ENCODE measurements around the gene PPP2R2B.

Gene PPP2R2B

DNA sequence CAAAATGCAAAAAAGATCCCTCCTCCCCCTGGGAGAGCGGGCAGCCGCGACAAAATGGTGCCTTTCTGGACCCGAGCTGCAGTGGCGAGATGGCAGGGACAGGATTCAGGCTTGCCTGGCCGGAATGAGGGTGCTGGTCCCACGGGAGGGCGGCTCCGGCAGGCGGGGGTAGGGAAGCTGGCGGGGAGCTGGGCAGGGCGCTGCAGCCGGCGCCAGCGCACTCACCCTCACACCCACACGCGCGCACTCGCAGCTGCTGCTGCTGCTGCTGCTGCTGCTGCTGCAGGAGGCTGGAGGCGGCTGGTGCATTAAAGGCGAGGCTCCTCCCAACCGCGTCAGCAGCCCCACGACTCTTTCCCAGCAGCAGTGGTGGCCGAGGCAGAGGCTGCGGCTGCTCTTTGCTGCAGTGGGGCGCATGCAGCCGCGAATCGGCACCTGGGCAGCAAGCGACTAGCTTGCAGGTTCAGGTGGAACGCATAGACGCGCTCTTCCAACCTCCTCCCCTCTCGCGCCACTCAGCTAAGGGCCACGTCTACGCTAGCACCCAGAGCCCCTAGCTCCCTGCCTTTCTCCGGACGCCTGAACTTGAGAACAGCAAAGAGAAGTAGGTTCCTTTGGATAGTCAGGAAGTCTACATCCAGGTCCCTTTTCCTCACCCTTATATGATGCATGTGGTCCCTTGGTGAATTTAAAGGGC is at the start of gene PPP2R2B:
Gene PPP2R2B, minus strand, starts transcription at position 282 of the 697 bp plus-strand sequence.
- DNase-seq (ENCODE audit: low spot score) = no peak

DNA sequence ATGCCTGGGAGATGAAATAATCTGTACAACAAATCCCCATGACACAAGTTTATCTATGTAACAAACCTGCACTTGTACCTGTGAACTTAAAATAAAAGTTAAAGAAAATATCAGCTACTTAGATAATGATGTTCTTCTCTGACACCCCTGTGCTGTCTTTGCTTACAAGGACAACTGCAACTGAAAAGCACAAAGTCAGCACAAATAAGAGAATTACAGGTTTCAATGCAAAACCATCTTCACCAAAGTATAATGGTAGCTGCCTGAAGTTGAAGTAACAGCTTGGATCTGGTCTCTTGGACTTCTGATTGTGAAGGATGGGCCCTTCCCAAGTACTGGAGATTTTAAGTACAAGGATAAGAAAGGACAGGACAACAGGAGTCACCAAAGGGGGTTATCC is 45.6 kb upstream of the PPP2R2B start:
- no peak for DNase-seq (ENCODE audit: low spot score)

DNA sequence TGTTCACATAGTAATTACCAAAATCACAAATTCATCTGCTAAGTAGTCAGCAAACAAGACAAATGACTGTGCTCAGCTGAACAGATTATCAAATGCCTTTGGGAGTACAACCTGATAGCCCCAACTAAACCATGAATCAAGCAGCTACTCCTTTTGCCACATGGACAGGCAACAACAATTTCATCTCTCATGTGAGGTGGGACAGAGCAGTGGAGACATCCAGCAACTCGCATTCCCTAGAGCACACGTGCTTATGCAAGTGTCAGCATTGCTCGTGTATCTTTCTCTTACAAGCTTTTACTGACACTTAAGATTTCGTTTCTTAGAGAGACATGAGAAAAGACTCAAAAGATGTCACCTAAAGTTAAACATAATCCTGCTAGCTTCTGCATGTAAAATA is 42.7 kb upstream of the PPP2R2B start:
- DNase-seq (ENCODE audit: low spot score) = no peak

DNA sequence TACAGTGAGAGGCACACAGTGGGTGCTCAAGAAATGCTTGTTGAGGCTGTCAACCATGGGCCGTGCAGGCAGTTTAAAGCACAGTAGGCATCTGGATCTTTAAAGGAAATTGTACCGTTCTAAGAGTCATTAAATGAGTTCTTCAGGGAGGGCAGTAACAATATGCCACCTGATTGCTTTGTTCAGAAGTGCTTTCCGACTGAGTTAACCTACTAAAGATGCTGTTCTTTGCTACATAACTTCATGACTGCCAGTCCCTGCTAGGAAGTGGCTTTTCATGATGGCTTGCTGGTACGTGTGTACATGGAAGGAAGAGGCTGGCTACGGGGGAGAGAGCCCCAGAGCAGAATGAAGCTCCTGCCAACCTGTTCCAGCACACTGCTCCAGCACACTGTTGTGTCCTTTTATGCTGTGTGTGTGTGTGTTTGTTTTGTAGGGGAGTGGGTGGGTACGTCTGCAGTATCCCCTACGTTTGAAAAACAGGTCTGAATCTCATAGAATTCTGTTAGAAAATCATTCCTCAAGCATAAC is 41.9 kb upstream of the PPP2R2B start:
- DNase-seq (ENCODE audit: low spot score) = no peak

DNA sequence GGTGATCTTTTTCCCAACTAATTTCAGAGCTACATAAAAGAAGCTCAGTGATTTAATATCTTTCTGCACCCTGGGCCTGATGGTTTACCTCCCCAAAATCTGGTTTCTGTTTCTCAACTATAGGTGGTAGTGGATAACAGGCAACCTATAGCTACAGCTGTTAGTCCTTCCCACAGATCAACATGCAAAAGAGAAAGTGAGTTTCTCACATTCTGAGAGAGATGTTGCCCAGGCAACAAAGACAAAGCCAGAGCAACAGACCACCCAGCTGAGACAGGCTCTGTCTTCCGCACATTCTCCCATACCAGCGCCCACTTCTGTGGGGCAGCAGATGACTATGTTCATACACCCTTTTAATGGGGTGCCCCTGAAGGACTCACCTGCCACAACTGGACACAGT is 40.7 kb upstream of the PPP2R2B start:
- DNase-seq (ENCODE audit: low spot score) = no peak

GRCh38 chr5:146917931-146918330 is 39.4 kb upstream of the PPP2R2B start:
- no peak for DNase-seq (ENCODE audit: low spot score)

- no peak for DNase-seq (ENCODE audit: low spot score)
Measured at GRCh38 chr5:146912874-146913273, 34.3 kb upstream of the PPP2R2B start.

DNA sequence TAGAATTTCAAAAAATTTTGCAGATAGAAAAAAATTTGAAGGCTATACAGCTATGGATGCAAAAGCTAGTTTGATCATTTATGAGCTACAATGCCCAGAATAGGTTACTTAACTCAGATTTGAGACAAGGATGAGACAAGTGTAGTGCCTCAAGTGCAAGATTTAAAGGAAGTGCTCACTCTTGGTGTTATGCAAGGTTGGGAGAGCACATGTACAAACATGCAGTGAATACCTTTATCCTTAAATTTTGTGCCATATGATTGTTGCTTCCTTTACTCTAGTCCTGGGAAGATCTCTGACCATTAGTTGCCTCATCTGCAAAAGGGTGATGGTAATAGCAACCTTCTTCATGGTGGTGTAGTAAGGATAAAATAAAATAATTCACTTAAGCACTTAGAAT is 31.7 kb upstream of the PPP2R2B start:
- DNase-seq (ENCODE audit: low spot score) = no peak

GRCh38 chr5:146909255-146910068 is 30.9 kb upstream of the PPP2R2B start:
- DNase-seq (ENCODE audit: low spot score) = no peak

GRCh38 chr5:146906803-146907202 is 28.2 kb upstream of the PPP2R2B start:
- DNase-seq (ENCODE audit: low spot score) = no peak

DNA sequence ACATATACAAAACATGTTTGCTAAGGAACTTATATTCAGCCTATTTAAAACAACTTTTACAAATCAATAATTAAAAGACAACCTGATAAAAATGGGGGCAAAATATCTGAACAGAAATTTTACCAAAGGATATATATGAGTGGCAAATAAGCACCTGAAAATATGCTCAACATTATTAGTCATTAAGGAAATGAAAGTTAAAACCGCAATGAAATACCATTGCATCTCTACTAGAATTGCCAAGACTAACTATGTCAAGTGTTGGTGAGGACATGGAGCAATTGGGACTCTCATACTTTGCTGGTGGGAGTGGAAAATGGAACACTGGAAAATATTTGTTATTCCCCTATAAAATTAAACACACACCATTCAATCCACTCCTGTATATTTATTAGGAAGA is 26.3 kb upstream of the PPP2R2B start:
- DNase-seq (ENCODE audit: low spot score) = no peak

GRCh38 chr5:146903789-146904188 is 25.2 kb upstream of the PPP2R2B start:
- no peak for DNase-seq (ENCODE audit: low spot score)

DNA sequence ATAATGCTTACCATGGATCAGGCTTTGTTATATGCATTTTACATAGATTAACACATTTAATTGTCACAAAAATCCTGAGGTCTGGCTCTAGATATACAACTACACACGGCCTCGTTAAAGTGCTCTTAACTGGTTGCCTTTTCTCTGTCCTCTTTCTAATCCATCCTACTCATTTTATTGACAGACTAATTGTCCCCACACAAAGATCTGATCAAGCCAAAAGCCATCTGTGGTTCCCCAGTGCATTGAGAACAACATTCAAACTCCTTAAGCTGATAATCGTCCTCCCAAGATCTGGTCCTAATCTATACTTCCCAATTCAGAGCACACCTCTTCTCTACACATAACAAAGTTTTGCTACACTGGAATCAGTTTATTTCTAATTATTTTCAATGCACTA is 23.9 kb upstream of the PPP2R2B start:
- DNase-seq (ENCODE audit: low spot score) = no peak

DNA sequence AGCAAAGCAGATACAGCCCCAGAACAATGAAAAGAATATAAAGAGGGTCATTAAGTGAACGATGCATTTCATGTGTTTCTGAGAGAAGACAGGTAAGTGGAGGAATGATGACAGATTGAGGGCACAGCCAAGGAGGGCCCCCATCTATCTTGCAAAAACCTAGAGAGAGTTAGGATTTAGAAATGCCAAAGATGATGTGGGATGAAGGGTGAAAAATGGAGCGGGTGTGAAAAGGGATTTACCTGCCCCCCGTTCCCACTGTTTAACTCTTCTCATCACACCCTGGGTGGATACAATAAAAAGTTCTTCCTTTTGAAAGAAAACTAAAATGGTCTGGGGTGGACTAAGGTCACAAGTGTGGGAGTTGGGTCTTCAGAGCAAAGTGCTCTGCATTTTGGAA is 18.5 kb upstream of the PPP2R2B start:
- no peak for DNase-seq (ENCODE audit: low spot score)

DNA sequence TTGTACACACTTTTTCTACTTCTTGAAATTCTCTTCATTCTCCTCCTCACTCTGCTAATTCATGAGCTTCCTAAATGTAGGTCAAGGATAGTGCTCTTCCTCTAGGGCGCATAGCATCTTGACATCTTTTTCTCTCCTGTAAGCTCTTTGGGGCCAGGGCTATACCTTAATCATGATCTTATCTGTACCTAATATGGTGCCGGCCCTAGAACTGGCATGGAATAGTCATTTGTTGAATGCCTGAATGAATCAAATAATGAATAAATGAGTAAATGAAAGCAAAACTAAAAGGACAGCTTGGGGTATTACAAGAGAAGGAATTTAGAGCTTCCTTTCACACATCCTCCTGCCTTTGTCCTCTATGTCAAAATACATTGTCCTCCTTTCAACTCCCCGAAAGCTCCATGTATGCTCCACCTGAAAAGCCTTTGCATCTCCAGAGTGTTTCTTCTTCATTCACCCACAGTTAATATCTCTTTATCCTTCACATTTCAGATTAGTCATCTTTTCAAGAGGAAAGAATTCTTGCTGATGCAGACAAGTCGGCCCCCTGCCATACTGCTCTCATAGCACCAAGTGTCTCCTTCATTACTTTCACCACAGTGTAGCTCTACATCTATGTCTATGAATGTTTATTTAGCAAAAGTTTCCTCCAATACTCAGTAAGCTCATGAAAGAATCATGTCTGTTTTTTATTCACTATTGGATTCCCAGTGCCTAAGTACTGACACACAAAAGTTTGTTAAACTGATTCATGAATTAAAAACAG is 16.4 kb upstream of the PPP2R2B start:
- no peak for DNase-seq (ENCODE audit: low spot score)

- no peak for DNase-seq (ENCODE audit: low spot score)
Measured at GRCh38 chr5:146893991-146894390, 15.4 kb upstream of the PPP2R2B start.

DNA sequence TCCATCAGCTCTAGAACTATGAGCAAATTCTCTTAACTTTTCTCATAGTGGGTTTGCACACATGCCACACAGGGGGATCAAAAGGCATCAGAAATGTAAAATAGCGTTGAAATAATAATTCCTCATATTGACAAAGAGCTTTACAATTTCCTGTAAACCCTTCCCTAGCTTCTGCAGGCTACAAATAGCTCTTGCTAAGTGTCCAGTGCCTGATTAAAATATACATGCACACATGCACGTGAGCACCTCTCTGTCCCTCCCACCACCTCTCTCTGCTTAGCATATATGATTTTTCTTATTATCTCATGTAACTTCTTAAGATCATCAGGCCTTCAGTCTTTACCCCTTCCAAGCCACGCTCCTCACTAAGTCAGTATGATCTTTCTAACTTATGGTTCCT is 13.7 kb upstream of the PPP2R2B start:
- DNase-seq (ENCODE audit: low spot score) = no peak

GRCh38 chr5:146891511-146891910 is 13.0 kb upstream of the PPP2R2B start:
- DNase-seq (ENCODE audit: low spot score) = no peak

DNA sequence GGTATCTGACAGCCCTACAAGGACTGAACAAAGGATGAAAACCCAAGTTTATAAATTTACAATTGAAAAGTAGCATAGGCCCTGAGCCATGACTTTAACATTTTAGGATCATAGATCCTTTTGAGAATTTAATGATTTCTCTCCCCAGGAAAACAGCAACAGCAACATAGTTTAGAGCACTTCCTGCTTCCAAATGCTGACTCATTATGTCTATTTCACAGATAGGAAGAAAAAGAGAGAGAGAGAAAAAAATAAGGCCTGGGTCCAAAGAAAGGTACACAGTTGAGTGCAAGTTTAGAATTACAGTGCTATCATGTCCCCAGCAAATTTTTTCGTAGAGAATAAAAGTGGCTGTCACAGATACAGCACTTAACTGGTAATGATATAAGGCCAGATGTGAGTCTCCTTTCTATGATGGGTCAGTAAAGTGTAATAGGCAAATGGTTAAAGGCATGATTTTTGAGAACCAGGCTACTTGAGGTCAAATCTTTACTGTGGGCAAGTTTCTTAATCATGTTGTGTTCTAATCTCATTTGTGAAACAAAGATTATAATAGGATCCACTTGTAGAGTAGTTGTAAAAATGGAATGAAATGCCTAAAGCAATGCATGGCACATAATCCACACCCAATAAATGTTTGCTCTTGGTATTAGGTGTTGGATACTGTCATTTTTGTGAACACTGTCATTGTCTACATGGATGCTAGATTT is 12.3 kb upstream of the PPP2R2B start:
- DNase-seq (ENCODE audit: low spot score) = no peak

GRCh38 chr5:146890066-146890465 is 11.5 kb upstream of the PPP2R2B start:
- no peak for DNase-seq (ENCODE audit: low spot score)

GRCh38 chr5:146889169-146889568 is 10.6 kb upstream of the PPP2R2B start:
- no peak for DNase-seq (ENCODE audit: low spot score)

All from COLO829 (cell line).